ENCODE data around the gene FREM3.

- TF ChIP-seq CTCF (conservative IDR thresholded peaks at IDR 0.05; ENCODE audit: low read depth, low read length) (no peak), EZH2 (IDR thresholded peaks at IDR 0.05; ENCODE audit: low read length, unreplicated experiment) (no peak), EZH2phosphoT487 (IDR thresholded peaks at IDR 0.05; ENCODE audit: borderline replicate concordance, low read length) (no peak)
Measured at GRCh38 chr4:143668930-143669552, 31.4 kb downstream of the FREM3 start.
